GM20000 (cell line): ENCODE measurements around the gene TCF3.

Experiments used
- DNase-seq: peaks from one replicate; pipeline ENCODE4 v3.0.0; 2012; ENCODE audit warnings: low spot score
- TF ChIP-seq, protein P1 (sequence below): IDR thresholded peaks from 2 replicates; pipeline ENCODE4 v1.5.1; 2012; ENCODE audit warnings: mild to moderate bottlenecking, control low read depth; ENCODE audit errors: extremely low read depth, missing control alignments

The TCF3 gene

DNA sequence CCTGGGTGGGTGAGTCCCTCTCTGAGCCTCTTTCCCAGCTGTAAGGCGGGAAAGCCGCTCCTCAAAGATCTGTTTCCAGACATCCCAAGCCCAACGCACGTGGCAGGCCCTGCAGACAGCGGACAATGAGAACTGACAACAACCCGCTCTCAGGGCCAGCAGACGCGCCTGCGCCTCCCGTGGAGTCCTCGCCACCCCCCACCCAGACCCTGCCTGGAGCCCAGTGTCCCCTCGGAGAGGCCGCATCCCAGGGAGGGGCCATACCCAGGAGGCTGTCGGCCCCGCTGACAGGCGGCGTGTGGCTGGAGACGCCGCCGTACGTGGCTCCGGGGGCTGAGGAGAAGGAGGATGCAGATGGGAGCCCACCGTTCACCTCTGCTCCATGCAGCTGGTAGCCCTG is 30.8 kb downstream of the TCF3 start:
- TF ChIP-seq, protein P1, sequence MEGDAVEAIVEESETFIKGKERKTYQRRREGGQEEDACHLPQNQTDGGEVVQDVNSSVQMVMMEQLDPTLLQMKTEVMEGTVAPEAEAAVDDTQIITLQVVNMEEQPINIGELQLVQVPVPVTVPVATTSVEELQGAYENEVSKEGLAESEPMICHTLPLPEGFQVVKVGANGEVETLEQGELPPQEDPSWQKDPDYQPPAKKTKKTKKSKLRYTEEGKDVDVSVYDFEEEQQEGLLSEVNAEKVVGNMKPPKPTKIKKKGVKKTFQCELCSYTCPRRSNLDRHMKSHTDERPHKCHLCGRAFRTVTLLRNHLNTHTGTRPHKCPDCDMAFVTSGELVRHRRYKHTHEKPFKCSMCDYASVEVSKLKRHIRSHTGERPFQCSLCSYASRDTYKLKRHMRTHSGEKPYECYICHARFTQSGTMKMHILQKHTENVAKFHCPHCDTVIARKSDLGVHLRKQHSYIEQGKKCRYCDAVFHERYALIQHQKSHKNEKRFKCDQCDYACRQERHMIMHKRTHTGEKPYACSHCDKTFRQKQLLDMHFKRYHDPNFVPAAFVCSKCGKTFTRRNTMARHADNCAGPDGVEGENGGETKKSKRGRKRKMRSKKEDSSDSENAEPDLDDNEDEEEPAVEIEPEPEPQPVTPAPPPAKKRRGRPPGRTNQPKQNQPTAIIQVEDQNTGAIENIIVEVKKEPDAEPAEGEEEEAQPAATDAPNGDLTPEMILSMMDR, result no peak
- peak; percentile 30 for DNase-seq

DNA sequence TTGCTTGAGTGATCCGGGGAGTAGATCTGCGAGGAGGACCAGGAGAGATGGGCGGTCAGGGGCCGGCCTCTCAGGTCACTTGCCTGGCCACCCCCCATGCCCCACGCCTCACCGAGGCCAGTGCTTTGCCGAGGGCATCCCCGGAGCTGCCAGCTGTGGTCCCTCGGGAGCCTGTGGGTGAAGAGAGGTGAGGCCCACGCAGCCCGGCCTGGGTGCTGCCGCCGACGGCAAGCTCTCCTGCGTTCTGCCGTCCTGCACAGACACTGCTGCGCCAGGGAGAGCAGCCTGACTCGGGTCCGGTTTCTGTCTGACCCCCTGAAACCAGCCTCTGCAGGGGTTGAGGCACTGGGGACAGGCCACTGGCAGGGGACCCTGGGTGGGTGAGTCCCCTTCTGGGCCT is 31.4 kb downstream of the TCF3 start:
- TF ChIP-seq, protein P1, result no peak
- peak; percentile 47 for DNase-seq

DNA sequence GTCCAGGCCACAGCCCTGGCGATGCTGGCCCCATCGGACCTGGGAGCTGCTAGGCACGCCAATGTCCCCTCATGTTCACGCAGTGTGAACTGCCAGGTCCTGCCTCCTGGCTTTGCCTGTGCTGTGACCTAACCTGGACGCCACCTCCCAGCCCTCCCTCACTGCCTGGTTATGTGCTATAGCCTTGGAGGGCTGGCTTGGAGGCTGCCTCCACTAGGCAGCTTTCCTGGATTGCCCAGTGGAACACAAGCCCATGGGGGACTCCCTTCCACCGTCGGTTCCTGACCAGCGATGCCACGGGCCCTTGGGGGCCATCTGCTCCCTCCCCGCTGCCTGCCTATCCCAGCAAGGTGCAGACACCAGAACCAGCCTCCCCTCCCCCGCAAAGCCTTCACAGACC is 31.9 kb downstream of the TCF3 start:
- TF ChIP-seq, protein P1, result no peak
- peak; percentile 37 for DNase-seq

DNA sequence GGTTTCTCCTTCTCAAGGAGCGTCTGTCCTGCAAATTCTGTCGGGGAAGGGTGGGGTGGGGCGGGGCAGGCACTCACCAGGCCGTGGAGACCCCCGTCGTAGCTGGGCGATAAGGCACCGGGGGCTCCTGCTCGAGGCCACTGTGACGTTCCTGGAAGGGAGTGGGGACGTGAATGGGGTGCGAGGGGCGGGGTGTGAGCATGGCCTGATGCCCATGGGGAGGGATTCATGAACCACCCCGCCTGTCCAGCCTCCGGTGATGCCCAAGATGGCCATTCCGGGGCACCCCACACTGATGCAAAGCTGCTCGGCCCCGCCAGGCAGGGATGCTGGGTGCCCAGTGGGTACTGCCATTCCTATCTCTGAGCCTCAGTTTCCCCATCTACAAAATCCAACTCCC is 32.7 kb downstream of the TCF3 start:
- DNase-seq, result no peak
- TF ChIP-seq, protein P1, result no peak

DNA sequence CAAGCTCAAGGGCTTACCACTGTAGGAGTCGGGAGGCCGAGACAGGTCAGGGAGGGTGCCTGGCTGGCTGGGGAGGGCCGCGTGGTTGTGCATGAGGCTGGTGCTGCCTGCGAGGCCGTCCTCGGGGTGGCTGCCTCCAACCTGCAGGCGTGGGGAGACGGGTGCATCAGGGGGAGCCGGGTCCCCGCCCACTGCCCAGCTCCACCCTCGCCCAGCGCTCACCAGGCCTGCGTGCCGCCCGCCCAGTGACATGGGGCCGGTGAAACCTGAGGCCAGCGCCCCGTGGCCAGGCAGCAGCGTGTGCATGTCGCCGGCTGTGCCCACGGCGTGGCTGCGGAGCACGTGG is 33.3 kb downstream of the TCF3 start:
- TF ChIP-seq, protein P1, result no peak
- peak; percentile 36 for DNase-seq

DNA sequence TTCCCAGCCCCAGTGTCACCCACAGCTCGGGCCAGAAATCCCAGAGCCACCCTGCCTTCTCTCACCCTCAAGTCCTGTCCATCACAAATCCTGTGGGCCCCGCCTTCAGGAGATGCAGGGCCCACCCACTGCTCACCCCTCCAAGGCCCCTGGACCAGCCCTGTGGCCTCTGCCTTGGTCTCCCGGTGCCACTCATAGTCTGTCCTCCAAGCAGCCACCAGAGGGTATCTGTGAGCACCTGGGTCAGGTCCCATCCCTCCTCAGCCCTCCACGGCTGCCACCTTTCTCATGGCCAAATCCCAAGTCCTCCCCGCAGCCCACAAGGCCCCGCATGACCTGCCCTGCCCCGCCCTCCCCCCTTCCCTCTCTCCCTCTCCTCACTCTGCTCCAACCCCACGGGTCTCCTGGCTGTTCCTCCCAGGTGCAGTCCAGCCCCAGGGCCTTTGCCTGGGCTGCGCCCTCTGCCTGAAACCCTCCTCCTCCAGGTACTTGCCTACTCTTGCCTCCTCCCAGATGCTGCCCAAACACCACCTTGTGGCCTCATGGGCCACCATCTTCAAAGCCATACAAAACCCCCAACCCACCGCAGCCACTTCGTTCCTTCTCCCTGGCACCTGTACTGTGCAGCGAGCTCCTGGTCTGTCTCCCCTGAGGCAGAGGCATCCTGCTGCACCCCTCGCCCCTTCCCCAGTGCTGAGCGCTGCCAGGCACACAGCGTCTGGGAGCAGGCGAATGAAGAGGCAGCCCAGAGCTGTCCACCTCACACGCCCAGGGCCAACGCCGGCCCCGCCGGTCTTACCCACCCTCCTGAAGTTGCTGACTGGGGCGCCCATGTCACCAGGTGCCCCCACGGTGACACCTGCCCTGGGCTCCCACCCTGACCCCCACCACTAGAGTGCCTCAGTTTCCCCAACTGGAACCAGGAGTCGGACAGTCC is 34.0 kb downstream of the TCF3 start:
- TF ChIP-seq, protein P1, result peak; percentile 21
- DNase-seq, result peak; percentile 83

DNA sequence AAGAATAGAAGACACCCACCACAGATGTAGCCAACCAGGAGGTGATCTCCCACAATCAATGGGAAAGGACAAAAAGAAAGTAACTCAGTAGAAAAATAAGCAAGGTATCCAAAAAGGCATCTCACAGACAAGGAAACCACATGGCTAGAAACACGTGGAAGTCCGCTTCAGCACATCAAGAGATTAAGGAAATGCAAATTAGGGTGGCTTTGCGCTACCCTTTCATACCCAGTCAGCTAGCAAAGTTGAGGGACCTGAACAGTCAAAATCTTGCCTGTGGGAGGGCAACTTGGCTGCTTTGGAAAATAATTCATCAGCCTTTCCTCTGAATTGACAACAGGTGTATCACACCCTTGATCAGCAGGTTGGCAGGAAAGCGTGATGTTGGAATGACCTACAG is 35.5 kb downstream of the TCF3 start:
- peak; percentile 29 for DNase-seq
- TF ChIP-seq, protein P1, result no peak
